Measurements from ENCODE around the gene MAGEF1. TPM values are rescaled to one million over a fixed set of nuclear protein-coding genes. Genes with fewer than 3 reads are reported as not detected.

Gene MAGEF1
- total RNA-seq (13.1 and 14.2 TPM in 2 replicates), polyA plus RNA-seq (4.4 and 7.0 TPM in 2 replicates), polyA minus RNA-seq (2.7 and 5.1 TPM in 2 replicates), Bru-seq, nascent RNA (percentile 59 among the genes with signal in this experiment), BruChase-seq, experiment 1, labeled RNA remaining after a 6-hour chase (percentile 77 among the genes with signal in this experiment), BruChase-seq, experiment 2, labeled RNA remaining after a 2-hour chase (percentile 81 among the genes with signal in this experiment)
- polyA plus RNA-seq (2011; cell fraction: cytosol; rRNA removed), result 6.9 and 7.0 TPM in 2 replicates
- polyA plus RNA-seq (2011; cell fraction: nucleus; rRNA removed), result 2.6 and 3.0 TPM in 2 replicates
- 6.9 and 9.8 TPM in 2 replicates for polyA plus RNA-seq (2012)
- polyA minus RNA-seq (2011; cell fraction: cytosol; rRNA and poly(A)+ RNA removed), result 16.3 TPM
- polyA minus RNA-seq (2011; cell fraction: nucleus; rRNA and poly(A)+ RNA removed), result 1.3 and 1.8 TPM in 2 replicates
- long read RNA-seq, transcript MAGEF1-201 (1 exons, 1,636 nt), result major isoform, 64 of 64 reads
- long read RNA-seq, partial matches to known transcripts, result 0 of 64 reads
- long read RNA-seq, other reads (novel, unspliced or antisense), result 0 of 64 reads

- Histone ChIP-seq H3K9me3 (replicated peaks; ENCODE audit: control insufficient read depth, insufficient read depth, low read length) (no peaks in the 10 kb centered on the region), H3K79me2 (ENCODE audit: control insufficient read depth, insufficient read depth, low read length) (no peaks in the 10 kb centered on the region), H3K9me1 (replicated peaks; ENCODE audit: control insufficient read depth, extremely low read depth, insufficient read depth, low read length) (no peaks in the 10 kb centered on the region), H3K27me3 (ENCODE audit: control insufficient read depth in 2 of 2, insufficient read depth in 2 of 2, low read length in 2 of 2) (no peaks in the 10 kb centered on the region), H3K4me2 (ENCODE audit: insufficient read depth, low read length) (peak within 1 kb of the TSS; percentile 85), H3K36me3 (ENCODE audit: control insufficient read depth in 2 of 2, extremely low read depth in 1 of 2, insufficient read depth in 2 of 2, low read length in 2 of 2) (no peaks in the 10 kb centered on the region), H2AFZ (ENCODE audit: low read depth, low read length) (peak within 1 kb of the TSS; percentile 93), H3K4me1 (ENCODE audit: control insufficient read depth, extremely low read depth, insufficient read depth, low read length) (peaks cover 10% of the 10 kb centered on the region), H3K27ac (ENCODE audit: insufficient read depth, low read depth, low read length) (no peak within 1 kb of the TSS), H4K20me1 (replicated peaks; ENCODE audit: control insufficient read depth, extremely low read depth, insufficient read depth, low read length) (no peaks in the 10 kb centered on the region), H3K9ac (replicated peaks; ENCODE audit: extremely low read depth, insufficient read depth, low read length) (peak within 1 kb of the TSS; percentile 75), H3K4me3 (replicated peaks in 1 of 3; ENCODE audit: insufficient read depth in 1 of 3, low read depth in 1 of 3, low read length in 3 of 3) (peak within 1 kb of the TSS; percentile 25 to 73 (median 73))
- ChIA-PET CTCF (interaction anchor here (0.5 to 2.2 kb wide), 4 partner anchors 21 to 150 kb away, joined by 3 to 10 read pairs (median 4); partner anchors contain the start of gene EPHB3), POLR2A (no interaction called here)
- dilution Hi-C loops (cut with MboI; ENCODE audit: extremely low pct_ligation_motif_present, low sequenced_read_pairs) (no loop called here), intact Hi-C loops (cut with micrococcal nuclease) (loop anchor here (1.0 to 5.0 kb wide), 3 partner anchors 92 to 150 kb away; partner anchors contain the start of gene EPHB3)
- peak; percentile 55 for TF ChIP-seq POLR2AphosphoS5 (IDR thresholded peaks at IDR 0.05; ENCODE audit: insufficient read depth, low read depth, low read length)
- TF ChIP-seq FOS (IDR thresholded peaks at IDR 0.05; ENCODE audit: borderline replicate concordance, insufficient read depth, low read length), result peak; percentile 22
- TF ChIP-seq GATA2 (IDR thresholded peaks at IDR 0.05; ENCODE audit: insufficient read depth, insufficient read length, low read depth, low read length), result no peak
- peak; percentile 28 for TF ChIP-seq POLR2A (IDR thresholded peaks at IDR 0.05; ENCODE audit: low read depth, low read length)
- peak; percentile 55 for FAIRE-seq
- TSS peak; percentile 46 for BruUV-seq (replicated peaks)
- peak; percentile 57 for DNase-seq (ENCODE audit: low read depth, low spot score)
Measured at GRCh38 chr3:184711493-184712247, at the start of gene MAGEF1. Gene MAGEF1, minus strand, starts transcription at chr3:184712064. Its CDS starts 243 bp downstream, at chr3:184711821.

Measured in endothelial cell of umbilical vein (primary cell).